Lower leg skin (tissue), 4 donors: Measurements from ENCODE around the gene ITPKC. TPM values are rescaled to one million over a fixed set of nuclear protein-coding genes. Genes with fewer than 3 reads are reported as not detected.

Experiments
- DNase-seq, 2 donors: peaks; one replicate each; pipeline ENCODE4 v3.0.0-alpha.2; 2019; ENCODE audit warnings: low spot score in 2 of 2
- H3K4me3 ChIP-seq: fragments of 200-600 bp; sonication (generic); 2 replicates; pipeline ENCODE4 v1.5.1; 2017; ENCODE audit warnings: mild to moderate bottlenecking, low read depth; ENCODE audit not compliant: poor library complexity, severe bottlenecking
- CTCF ChIP-seq, 3 donors: fragments of 450-650 bp; IDR thresholded peaks; one replicate each; pipeline ENCODE4 v1.5.1; 2016; ENCODE audit warnings: antibody characterized with exemption in 3 of 3, mild to moderate bottlenecking in 3 of 3, moderate library complexity in 2 of 3
- POLR2A ChIP-seq, 2 donors: fragments of 450-650 bp; IDR thresholded peaks; one replicate each; pipeline ENCODE4 v1.6.1; 2016 to 2017; ENCODE audit warnings: antibody characterized with exemption in 2 of 2, mild to moderate bottlenecking in 1 of 2, moderate library complexity in 1 of 2
- WGBS, 2 donors: methylation state at CpG; one replicate each; pipeline ENCODE4 v1.1.5; 2018; 5-methylcytosine and 5-hydroxymethylcytosine counted together
- intact Hi-C: fragments of 100-400 bp; cut with DNase I; formaldehyde crosslinking; loops from one replicate; pipeline ENCODE4 v1.15.0; 2023; ENCODE audit warnings: low total_unique reads
- total RNA-seq, 4 donors: library from RNA; depleted of rRNA; stranded (reverse); fragments of >200 nt; gene quantifications; one replicate each; pipeline ENCODE4 v1.1.0, GENCODE V29; 2016

ITPKC gene
- total RNA-seq, 4 donors from 2014 or later = 83.1 to 104 (median 93.6) TPM

- TF ChIP-seq POLR2A (IDR thresholded peaks at IDR 0.05) (no peak), CTCF (IDR thresholded peaks at IDR 0.05) (no peak)
- DNase-seq = peak; percentile 59 to 90
- H3K4me3 ChIP-seq = peak overlapping the region; percentile 79
- 15 to 33% methylated on average over 18 to 20 of the region's 20 CpGs for WGBS, 2 donors
- intact Hi-C loops = no loop called here
Observed at GRCh38 chr19:40717880-40718773, 1.2 kb downstream of the ITPKC start.

- H3K4me3 ChIP-seq = peak overlapping the region; percentile 79
- peak; percentile 78 to 95 for DNase-seq
- WGBS, 2 donors = 4 to 10% methylated on average over 13 to 16 of the region's 16 CpGs
- no peak for TF ChIP-seq CTCF (IDR thresholded peaks at IDR 0.05)
- TF ChIP-seq POLR2A (IDR thresholded peaks at IDR 0.05) = no peak
- intact Hi-C loops = no loop called here
Observed at GRCh38 chr19:40718774-40719391, 2.0 kb downstream of the ITPKC start.

GRCh38 chr19:40719414-40719894 lies 2.5 kb downstream of the ITPKC start:
- DNase-seq = no peak
- intact Hi-C loops = no loop called here

GRCh38 chr19:40721140-40721486 lies 4.2 kb downstream of the ITPKC start:
- TF ChIP-seq CTCF (IDR thresholded peaks at IDR 0.05) (no peak), POLR2A (IDR thresholded peaks at IDR 0.05) (no peak)
- DNase-seq = no peak
- intact Hi-C loops = no loop called here
- WGBS, 2 donors = 93 to 94% methylated on average over 6 of the region's 6 CpGs
- no peak overlapping the region for H3K4me3 ChIP-seq

More at GRCh38 chr19:40719414-40719894, 2.5 kb downstream of the ITPKC start:
- H3K4me3 ChIP-seq = peak overlapping the region; percentile 79
- TF ChIP-seq POLR2A (IDR thresholded peaks at IDR 0.05) (no peak), CTCF (IDR thresholded peaks at IDR 0.05) (no peak)
- WGBS, 2 donors = 27 to 38% methylated on average over 7 of the region's 7 CpGs

- TF ChIP-seq POLR2A (IDR thresholded peaks at IDR 0.05) (no peak), CTCF (IDR thresholded peaks at IDR 0.05) (no peak)
- no peak overlapping the region for H3K4me3 ChIP-seq
- no peak for DNase-seq
- WGBS, 2 donors = 43 to 61% methylated on average over 9 of the region's 9 CpGs
- intact Hi-C loops = no loop called here
Observed at GRCh38 chr19:40721936-40722661, 5.2 kb downstream of the ITPKC start.
